Measurements from ENCODE around the gene MTLN. TPM values are rescaled to one million over a fixed set of nuclear protein-coding genes. Genes with fewer than 3 reads are reported as not detected.

Gene MTLN, protein sequence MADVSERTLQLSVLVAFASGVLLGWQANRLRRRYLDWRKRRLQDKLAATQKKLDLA
- 24.5 and 28.8 TPM in 2 replicates for total RNA-seq

DNA sequence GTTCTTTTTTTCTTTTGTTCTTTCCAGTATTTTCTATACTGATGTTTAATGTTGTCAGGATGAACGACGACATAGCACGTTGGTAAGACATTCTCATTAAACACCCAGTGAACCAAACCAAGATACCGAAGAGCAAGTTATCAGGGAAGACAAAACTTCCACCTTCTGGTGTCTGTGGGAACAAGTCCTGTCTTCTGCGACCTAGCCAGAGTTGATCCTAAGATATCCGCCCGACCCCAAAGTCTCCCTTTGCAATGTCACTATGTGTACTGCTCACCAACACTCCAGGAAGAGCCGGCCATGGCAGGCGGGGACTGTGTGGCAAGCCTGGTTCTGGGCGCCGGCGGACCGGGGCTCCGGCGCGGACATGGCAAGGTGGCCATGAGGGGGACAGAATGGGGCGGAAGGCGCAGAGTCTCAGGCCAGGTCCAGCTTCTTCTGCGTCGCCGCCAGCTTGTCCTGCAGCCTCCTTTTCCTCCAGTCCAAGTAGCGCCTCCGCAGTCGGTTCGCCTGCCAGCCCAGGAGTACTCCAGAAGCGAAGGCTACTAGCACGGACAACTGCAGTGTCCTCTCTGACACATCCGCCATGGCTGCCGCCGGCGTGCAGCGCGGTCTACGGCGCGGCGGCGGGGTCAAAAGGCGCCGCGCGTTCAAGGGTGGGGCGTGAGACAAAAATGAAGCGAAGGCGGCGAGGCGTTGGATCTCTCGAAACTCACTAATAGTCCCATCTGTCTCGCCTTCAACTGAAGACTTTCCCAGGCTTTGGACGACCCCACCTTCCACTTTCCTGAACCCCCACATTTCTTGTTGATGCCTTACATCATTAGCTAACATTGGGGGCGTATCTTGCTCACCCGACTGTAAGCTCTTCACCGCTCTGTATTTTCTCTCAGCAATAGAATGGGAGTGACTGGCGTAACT, at the start of gene MTLN:
Gene MTLN (minus strand): TSS at position 610 of the 921 bp plus-strand sequence. CDS start 22 bp downstream, at position 588.

DNA sequence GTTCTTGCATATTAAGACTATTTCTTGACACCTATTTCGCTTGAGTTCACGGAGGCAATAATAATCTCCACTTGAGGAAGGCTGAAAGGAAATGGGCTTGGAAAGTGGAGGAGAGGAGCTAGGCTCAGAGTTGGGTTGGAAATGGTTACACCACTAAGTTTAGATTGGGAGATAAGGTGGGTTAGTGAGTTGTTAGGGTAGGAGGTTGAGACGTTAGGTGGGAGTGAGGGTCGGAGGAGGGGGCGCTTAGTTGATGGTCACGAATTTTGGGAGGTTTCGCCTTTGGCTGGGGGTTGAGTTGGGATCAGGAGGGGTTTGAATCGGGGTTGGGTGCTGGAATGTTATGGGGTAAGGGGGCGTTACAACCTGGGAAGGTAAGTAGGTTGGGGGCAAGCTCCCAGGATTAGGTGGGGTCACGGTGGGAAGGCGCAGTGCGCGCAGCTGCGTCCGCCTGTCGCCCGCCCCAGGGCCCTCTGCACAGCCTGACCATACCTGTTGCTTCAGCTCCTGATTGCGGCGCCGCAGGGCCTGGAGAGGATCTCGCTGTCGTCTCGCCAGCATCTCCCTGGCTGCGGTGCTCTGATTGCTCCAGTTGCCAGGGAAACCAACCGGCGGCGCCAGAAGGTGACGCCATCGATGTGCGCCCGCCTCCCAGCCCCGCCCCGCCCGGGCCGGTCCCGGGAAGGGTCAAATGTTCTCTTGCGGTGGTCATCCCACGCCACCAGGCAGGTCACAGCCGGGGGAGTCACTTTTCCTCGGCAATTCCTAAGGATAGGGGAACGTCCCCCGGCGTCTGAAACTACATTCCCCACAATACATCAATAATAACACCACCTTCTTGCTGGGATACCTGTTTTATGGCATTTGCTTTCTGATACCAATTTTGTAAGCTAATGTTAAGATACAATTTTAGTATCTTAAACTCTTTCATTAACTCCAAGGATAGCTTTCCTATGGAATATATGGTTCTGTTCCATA, 7.7 kb downstream of the MTLN start, which contains the start of gene NPHP1:
Gene NPHP1 (minus strand): TSS at position 606 of the 978 bp plus-strand sequence. CDS start 45 bp downstream, at position 561.

Other genes starting within 250 kb of the MTLN start
- gene MALL, start 96.7 kb downstream of the MTLN start, total RNA-seq = 2.4 and 27.1 TPM in 2 replicates
- 2.4 and 3.3 TPM in 2 replicates for gene NPHP1, start 7.5 kb downstream of the MTLN start, total RNA-seq